Measurements from ENCODE around the gene SLC6A8.
"Not testable (repeated sequence)": the region's sequence is repeated elsewhere in the genome, so short reads cannot be mapped to it uniquely, and the experiment has no call there.

Gene SLC6A8

DNA sequence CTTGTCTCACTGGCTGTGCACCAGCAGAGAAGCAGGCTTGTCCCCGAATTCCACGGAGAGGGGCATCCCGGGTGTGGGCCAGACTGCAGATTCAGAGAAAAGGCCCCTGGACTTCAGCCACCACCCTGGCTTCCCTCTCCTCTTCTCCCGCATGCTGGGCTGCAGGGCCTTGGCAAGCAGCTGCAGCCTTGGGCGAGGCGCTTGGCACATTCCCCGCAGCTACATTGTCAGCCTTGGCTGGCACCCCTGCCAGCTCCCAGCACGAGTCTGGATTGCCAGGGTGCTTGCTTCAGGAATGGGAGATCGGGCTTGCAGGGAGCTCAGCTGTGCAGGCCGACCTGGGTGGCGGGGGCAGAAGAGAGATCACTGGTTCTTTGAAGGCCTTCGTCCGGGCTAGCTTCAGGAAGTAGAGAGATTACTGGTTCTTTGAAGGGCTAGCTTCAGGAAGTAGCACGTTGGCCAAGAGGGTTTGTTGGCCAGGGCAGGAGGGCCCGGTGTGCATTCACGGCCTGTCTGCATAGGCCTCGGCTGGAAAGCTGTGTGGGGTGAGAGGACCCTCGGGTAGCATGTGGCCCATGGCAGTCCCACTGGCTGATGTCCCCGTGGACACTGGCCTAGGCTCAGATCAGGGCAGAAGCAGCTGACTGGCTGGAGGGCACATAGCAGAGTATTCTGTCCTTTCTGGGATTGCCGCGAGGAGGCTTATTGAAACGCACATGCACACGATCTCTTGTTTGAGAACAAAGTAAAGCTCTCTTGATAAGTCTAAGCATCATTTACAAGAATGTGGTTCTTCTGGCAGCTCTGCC, 39.6 kb downstream of the SLC6A8 start:
- in situ Hi-C loops (cut with MboI; ENCODE audit: low sequenced_read_pairs) = no loop called here

DNA sequence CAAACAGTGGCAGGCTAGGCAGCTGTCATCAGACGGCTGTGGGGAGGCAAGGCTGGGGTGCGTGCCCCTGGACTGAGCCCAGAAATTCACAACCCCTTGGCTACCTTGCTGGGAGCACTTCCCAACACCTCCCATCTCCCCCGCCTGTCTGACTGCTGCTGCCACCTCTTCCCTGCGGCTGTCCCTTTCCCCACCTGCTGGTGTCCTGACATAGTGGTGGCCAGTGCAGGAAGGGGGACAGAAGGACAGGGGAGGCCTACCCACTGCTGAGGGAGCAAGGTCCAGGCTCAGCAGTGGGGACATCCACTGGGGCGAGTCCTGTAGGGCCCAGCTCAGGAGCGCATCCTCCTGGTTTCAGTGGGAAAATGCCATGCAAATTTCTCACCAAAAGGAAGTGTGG, 40.4 kb downstream of the SLC6A8 start:
- in situ Hi-C loops (cut with MboI; ENCODE audit: low sequenced_read_pairs) = no loop called here

DNA sequence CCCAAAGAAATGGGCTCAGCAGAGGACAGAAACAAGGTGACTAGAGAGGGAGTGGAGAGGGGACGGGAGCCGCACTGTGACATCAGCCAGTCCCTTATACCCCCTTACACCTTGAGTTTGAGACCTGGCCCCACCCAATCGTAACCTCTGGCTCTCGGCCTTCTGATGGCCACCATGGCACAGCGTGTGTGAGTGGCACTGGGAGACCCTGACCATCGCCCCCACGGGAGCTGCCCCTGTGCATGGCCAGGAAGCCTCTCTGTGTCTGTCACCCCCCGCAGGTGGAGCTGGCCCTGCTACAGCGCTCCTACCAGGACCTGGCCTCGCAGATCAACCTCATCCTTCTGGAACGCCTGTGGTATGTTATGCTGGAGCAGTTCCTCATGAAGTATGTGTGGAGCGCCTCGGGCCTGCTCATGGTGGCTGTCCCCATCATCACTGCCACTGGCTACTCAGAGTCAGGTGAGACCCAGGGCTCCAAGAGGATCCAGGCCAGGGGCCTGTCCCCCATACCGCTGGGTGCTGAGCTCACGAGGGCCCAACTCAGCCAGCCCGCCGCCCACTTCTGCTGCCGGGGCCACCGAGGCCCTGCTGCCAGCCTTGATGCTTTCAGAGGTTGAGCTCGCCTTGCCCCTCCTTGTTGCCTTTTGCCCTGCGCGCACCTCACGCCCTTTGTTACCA, 41.4 kb downstream of the SLC6A8 start:
- in situ Hi-C loops (cut with MboI; ENCODE audit: low sequenced_read_pairs) = no loop called here

DNA sequence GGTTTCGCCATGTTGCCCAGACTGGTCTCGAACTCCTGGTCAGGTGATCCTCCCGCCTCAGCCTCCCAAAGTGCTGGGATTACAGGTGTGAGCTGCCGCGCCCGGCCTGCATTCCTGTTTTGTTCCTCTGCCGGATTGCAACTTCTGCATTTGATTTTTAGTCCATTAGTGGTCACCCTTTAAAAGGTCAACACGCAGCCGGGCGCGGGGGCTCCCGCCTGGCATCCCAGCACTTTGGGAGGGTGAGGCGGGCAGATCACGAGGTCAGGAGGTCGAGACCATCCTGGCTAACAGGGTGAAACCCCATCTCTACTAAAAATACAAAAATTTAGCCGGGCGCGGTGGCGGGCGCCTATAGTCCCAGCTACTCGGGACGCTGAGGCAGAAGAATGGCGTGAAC, 42.4 kb downstream of the SLC6A8 start:
- in situ Hi-C loops (cut with MboI; ENCODE audit: low sequenced_read_pairs) = not testable (repeated sequence)

DNA sequence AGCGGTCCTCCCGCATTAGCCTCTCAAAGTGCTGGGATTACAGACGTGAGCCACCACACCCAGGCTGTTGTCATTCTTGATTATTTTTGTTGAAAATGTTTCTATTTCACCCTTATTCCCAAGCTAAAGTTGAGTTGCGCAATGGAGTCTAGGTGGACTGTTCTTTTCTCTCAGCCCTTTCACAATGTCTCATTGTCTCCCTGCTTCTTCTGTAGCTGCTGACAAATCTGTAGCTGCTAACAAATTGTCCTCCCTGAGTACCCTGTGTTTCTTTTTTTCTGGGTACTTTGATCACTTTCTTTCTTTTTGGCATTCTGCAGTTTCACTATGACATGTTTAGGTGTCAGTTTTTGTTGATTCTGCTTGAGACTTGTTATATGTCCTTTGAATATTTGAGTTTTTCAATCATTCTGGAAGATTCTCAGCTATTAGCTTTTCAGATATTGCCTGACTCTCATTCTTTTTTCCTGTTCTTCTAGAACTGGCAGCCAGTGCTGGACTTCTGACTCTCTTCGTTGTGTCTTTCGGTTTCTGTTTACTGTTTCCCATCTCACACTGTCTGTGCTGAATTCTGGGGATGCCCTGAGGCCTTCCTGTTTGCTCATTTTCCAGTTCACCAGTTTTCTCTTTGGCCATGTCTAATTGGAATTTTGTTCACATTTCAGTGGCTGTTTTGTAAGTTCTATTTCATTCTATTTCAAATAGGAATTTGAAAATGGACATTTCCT, 43.6 kb downstream of the SLC6A8 start:
- in situ Hi-C loops (cut with MboI; ENCODE audit: low sequenced_read_pairs) = no loop called here

DNA sequence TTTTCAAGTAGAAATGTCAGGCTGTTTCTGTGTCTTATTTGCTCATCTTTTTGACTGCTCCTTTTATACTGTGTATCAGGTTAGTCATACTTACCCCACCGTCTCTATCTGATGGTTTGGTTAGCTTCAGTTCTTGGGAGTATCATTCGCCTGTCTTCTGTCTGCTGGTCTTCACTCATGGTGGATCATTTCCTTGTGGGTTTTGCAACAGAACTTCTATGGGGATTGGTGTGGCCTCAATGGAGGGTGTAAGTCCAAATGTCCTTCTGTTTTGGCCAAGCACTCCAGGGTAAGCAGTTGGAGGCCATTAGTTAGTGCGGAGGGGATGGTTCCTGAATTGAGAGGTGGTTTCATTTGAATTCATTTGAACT, 44.1 kb downstream of the SLC6A8 start:
- in situ Hi-C loops (cut with MboI; ENCODE audit: low sequenced_read_pairs) = no loop called here

DNA sequence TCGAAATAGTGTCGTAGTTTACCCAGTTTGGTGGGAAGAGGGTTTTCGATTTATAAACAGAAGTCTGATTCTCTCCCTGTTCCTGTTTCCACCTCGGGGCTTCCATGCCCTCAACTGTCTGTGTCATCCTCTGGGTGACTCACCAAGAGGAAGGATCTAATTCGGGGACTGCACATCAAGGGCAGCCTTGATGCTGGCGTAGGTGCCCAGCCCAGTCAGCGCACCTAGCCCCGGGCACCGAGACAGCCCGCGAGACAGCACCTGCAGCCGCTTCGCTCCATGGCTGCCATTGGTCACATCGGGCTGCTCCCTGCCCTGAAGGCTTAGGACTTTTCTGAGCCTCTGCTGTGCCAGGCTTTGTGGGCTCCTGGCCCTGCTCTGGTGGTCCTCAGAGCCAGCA, 44.7 kb downstream of the SLC6A8 start:
- in situ Hi-C loops (cut with MboI; ENCODE audit: low sequenced_read_pairs) = no loop called here

DNA sequence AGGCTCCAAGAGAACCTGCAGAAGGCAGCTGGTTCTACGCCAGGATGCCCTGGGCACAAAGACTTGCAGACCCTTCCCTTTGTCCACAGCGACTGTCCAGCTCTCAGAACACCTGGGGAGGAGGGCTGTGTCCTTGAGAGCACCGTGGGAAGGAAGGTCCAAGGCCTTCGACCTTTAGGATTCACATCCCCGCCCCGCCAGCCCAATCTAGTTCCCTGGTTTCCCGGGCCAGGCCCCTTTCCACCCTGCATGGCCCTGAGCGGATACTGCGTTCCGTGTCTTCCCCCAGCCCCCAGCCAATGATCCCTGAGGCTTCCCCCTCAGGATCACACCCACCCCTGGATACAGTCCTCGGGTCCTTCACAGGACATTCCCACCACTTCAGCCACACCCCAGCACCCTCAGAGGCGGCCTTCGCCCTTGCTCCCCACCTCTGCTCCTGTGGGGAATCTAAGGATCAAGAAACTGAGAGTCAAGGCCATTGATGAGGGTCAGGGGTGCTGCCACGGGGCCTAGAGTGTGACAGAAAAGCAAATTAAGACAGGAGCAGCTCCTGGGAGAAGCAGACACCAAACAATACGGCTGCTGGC, 46.0 kb downstream of the SLC6A8 start:
- in situ Hi-C loops (cut with MboI; ENCODE audit: low sequenced_read_pairs) = no loop called here

DNA sequence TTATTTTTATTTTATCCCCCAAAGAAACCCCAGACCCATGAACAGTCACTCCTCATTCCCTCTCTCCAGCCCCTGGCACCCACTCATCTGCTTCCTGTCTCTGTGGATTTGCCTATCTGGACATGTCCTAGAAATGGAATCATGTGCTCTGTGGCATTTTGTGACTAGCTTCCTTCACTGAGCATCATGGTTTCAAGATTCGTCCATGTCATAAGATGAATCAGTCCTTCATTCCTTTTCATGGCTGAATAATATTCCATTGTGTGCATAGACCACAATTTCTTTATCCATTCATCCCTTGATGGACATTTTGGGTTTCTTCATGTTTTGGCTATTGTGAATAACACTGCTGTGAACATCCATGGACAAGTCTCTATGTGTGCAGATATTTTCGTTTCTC, 47.1 kb downstream of the SLC6A8 start:
- in situ Hi-C loops (cut with MboI; ENCODE audit: low sequenced_read_pairs) = no loop called here

DNA sequence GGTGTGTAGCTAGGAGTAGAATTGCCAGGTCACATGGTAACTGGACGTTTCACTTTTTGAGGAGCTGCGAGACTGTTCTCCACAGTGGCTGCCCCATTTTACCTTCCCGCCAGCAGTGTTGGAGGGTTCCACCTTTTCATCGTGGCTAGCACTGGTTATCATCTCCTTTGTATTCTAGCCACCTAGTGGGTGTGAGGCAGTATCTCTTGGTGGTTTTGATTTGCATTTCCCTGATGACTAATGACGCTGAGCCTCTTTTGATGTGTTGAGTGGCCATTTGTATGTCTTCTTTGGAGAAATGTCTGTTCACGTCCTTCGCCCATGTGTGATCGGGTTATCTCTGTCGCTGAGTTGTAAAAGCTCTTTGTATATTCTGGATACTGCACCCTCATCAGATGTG, 47.5 kb downstream of the SLC6A8 start:
- in situ Hi-C loops (cut with MboI; ENCODE audit: low sequenced_read_pairs) = no loop called here

DNA sequence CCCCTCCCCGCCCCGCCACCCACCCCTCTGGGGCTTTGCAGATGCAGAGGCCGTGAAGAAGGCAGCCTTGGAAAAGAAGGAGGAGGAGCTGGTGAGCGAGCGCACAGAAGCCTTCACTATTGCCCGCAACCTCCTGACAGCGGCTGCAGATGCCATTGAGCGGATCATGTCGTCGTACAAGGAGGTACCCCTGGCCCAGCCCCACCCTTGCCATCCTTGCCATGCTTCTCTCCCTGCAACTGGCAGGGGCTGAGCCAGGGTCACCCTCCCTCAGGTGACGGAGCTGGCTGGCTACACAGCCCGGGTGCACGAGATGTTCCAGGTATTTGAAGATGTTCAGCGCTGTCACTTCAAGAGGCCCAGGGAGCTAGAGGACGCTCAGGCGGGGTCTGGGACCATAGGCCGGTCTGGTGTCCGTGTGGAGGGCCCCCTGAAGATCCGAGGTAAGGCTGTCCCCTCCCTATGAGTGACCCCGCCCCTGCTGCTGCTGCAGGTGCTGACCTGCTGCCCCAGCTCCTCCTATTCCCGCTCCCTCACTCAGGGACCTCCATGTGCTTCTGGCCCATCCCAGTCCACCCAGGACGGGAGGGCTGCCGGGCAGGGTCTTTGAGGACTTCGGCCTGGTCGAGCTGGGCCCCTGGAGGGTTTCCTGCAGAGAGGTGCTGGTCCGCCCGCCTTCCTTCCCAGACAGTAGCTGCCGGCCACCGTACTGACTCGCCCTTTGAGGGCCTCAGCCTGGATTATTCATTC, 48.5 kb downstream of the SLC6A8 start:
- in situ Hi-C loops (cut with MboI; ENCODE audit: low sequenced_read_pairs) = no loop called here

DNA sequence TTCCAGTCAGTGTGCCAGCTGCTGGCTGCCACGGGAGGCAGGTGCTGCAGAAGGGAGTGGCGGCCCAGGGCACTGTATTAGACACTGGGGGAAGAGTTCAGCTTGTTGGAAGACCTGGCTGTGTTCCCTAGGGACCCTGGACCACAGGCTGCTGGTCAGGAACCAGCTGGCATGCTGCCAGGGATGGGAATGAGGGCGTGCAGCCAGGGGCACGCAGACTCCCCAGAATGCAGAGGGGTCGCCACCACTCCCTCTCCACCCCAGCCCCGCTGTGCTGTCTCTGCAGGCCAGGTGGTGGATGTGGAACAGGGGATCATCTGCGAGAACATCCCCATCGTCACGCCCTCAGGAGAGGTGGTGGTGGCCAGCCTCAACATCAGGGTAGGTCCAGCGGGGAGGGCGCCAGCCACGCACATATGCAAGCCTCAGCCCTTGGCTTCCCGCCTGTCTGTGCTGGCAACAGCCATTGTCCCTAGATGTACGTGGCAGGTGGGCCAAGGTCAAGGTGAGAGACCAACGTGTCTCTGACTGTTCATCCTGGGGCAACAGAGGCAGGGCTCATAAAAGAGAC, 49.2 kb downstream of the SLC6A8 start:
- in situ Hi-C loops (cut with MboI; ENCODE audit: low sequenced_read_pairs) = no loop called here

DNA sequence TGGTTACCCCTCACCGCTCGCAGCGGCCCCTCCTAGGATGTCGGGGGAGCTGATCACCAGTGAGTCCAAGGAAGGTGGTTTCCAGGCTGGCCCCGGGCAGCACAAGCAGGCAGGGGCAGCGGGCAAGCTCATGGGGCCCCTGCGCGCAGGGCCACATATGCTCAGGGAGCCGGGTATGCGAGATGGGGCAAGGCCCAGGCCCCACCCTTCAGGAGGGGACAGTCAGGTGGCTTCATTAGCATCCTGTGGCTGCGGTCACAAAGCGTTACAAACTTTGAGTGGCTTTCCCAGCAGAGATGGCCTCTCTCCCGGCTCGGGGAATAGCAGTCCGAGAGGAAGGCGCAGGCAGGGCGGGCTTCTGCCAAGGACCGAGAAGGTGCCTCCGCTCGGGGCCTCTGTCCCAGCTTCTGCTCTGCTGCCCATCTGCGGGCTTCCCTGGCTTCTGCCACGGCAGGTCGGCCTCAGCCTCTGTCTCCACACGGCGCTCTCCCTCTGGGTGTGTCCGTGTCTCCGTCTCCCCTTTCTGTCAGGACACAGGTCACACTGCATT, 50.4 kb downstream of the SLC6A8 start:
- in situ Hi-C loops (cut with MboI; ENCODE audit: low sequenced_read_pairs) = no loop called here

DNA sequence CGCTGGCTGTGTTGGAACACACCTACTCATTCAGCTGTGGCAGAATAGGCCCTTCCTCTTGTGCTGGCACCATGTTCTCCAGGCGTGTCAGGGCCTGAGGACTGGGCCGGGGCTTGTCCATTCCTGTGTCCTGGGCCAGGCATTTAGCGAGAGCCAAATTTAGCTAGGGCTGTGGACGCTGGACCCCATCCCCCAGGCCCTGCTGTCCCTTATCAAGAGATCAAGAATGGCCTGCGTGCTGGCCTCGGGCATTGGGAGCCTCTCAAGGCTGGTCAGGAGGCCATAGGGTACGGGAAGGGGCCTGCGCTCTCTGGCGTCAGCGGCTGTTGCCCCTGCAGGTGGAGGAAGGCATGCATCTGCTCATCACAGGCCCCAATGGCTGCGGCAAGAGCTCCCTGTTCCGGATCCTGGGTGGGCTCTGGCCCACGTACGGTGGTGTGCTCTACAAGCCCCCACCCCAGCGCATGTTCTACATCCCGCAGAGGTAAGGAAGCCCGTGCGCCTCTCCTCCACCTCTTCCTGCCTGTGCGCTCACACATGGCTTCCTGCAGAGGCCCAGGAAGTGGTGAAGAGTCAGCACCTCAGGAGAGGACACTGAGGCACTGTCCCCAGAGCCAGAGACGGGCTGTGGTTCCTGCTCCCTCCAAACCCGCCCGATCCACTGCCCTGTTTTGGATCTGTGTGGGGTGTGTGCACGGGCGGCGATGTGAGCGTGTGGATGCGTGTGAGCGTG, 52.2 kb downstream of the SLC6A8 start:
- in situ Hi-C loops (cut with MboI; ENCODE audit: low sequenced_read_pairs) = no loop called here

DNA sequence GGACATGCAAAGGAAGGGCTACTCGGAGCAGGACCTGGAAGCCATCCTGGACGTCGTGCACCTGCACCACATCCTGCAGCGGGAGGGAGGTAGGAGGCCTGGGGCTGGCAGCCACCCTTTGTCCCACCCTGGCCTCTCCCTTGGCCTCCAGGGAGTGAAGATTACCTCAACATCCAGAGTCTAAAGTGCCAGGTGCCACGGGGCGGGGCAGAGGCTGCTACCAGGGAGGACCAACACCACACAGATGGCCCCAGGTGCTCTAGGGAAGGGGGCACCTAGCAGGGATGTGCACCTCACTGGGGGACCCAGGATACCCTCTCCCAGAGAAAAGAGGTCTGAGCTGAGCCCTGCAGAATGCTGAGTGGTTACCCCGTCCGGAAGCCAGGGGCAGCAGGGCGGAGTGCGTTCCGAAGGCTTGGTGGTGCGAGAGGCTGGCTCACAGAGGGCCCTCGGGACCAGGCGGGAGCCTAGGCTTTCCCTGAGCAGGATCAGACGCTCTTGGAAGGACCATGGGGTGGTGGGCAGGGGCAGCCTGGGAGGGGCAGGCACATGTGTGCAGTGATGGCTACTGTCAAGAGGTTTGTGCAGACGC, 53.0 kb downstream of the SLC6A8 start:
- in situ Hi-C loops (cut with MboI; ENCODE audit: low sequenced_read_pairs) = no loop called here

DNA sequence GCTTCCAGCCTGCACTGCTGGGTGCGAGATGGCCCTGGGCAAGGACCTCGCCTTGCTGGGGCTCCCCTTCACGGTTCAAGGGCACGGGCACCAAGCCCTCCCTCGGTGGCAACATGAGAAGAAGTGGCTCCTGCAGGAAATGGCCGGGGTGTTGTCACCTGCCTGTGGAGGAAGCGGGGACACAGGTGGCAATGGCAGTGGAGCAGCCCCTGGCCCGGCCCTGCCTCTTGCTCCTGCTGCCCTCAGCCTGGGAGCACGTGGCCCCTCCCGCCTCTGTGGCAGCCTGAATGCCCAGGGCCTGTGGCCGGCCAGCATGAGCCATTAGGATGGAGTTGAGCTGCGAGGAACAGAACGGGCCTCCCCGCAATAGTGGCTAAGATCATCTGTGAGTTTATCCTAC, 53.7 kb downstream of the SLC6A8 start:
- in situ Hi-C loops (cut with MboI; ENCODE audit: low sequenced_read_pairs) = no loop called here

DNA sequence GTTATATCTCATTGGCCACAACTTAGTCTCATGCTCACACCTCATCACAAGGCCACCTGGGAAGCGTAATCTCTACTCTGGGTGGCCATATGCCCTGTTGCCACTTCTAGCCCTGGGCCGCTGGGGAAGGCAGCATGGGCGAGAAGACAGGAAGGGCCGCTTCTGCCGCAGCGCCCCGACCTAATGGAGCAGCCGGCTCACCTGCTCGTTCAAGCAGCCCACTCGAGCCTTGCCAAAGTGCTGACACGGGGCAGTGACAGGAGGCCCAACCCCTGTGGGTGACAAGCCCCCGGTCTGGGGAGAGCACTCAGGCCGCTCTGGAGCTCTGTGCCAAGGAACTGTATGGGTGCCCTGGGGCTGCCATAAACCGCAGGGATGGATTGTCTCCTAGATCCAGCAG, 54.4 kb downstream of the SLC6A8 start:
- in situ Hi-C loops (cut with MboI; ENCODE audit: low sequenced_read_pairs) = not testable (repeated sequence)

DNA sequence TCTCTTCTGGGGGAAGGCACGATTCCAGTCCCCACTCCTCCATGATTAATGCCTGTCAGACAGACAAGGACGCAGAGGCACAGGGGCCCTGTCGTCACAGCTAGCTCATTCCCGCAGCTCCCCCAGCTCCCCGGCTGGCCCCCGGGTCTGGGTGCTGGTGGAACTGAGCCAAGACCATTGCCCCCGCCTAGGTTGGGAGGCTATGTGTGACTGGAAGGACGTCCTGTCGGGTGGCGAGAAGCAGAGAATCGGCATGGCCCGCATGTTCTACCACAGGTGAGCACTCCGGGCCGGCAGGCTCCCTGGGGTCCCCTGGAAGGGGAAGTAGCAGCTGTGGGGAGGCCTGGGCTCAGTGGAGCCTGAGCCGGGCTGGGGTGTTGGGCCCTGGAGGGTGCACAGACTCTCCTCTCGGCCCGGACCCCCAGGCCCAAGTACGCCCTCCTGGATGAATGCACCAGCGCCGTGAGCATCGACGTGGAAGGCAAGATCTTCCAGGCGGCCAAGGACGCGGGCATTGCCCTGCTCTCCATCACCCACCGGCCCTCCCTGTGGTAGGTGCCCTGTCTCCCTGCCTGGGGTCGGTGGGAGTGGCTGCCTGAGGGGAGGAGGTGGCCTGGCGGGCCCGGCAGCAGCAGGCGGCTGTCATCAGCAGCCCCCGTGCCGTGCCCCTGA, 55.2 kb downstream of the SLC6A8 start:
- in situ Hi-C loops (cut with MboI; ENCODE audit: low sequenced_read_pairs) = not testable (repeated sequence)
